Measurements from ENCODE around the gene RETSAT.

DNA sequence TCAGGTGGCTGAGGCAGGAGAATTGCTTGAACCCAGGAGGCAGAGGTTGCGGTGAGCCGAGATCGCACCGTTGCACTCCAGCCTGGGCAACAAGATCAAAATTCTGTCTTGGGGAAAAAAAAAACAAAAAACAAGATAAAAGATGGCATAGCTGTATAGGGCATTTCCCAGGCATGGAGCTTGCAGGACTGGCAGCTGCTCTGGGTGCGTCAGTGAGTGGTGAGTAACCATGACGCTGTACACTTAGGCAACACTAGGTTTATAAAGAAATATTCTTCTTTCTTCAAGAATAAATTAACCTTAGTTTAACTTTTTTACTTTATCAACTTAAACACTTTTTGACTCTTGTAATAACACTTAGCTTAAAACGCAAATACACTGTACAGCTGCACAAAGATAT is 41.9 kb downstream of the RETSAT start:
- TF ChIP-seq, protein P1, sequence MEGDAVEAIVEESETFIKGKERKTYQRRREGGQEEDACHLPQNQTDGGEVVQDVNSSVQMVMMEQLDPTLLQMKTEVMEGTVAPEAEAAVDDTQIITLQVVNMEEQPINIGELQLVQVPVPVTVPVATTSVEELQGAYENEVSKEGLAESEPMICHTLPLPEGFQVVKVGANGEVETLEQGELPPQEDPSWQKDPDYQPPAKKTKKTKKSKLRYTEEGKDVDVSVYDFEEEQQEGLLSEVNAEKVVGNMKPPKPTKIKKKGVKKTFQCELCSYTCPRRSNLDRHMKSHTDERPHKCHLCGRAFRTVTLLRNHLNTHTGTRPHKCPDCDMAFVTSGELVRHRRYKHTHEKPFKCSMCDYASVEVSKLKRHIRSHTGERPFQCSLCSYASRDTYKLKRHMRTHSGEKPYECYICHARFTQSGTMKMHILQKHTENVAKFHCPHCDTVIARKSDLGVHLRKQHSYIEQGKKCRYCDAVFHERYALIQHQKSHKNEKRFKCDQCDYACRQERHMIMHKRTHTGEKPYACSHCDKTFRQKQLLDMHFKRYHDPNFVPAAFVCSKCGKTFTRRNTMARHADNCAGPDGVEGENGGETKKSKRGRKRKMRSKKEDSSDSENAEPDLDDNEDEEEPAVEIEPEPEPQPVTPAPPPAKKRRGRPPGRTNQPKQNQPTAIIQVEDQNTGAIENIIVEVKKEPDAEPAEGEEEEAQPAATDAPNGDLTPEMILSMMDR (conservative IDR thresholded peaks at IDR 0.05; ENCODE audit: low read length), result no peak
- TF ChIP-seq EZH2phosphoT487 (IDR thresholded peaks at IDR 0.05; ENCODE audit: borderline replicate concordance), result no peak

Measured in Loucy (cell line).